Measurements from ENCODE around the gene ATP9B. TPM values are rescaled to one million over a fixed set of nuclear protein-coding genes. Genes with fewer than 3 reads are reported as not detected.

The ATP9B gene
- polyA plus RNA-seq, 3 donors: 7.2 to 20.3 (median 14.0) TPM

DNA sequence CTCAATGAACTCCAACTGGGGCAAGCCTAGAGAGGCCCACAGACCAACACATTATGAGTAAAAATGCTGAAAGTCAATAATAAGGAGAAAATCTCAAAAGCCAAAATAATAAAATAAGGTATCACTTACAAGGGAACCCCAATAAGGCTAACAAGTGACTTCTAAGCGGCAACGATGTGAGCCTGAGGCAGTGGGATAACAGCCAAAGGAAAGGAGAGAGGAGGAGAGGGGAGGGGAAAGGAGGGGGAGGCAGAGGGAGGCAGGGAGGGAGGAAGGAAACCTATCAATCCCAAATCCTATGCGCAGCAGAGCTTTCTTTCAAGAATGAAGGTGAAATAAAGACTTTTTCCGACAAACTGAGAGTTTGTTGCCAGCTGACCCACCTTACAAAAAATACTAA is 320.5 kb downstream of the ATP9B start:
- Histone ChIP-seq H3K36me3 (replicated peaks in 1 of 2; ENCODE audit: control insufficient read depth in 1 of 2, insufficient read depth in 2 of 2, low read length in 2 of 2) (no peaks in the 10 kb centered on the region), H3K4me3 (replicated peaks in 1 of 3; ENCODE audit: low read depth in 2 of 3, low read length in 3 of 3) (no peak overlapping the region), H3K79me2 (ENCODE audit: insufficient read depth, low read length) (no peaks in the 10 kb centered on the region), H3K9ac (ENCODE audit: insufficient read depth, low read length, poor library complexity, severe bottlenecking) (no peak overlapping the region), H3K4me2 (replicated peaks; ENCODE audit: extremely low read depth, low read length, poor library complexity, severe bottlenecking) (no peak overlapping the region), H3K27ac (ENCODE audit: low read depth in 1 of 2, low read length in 2 of 2) (no peak overlapping the region), H3K9me3 (replicated peaks in 1 of 2; ENCODE audit: control insufficient read depth in 1 of 2, insufficient read depth in 1 of 2, low read length in 2 of 2) (peaks cover 0 to 10% of the 10 kb centered on the region in 2 donors), H3K27me3 (ENCODE audit: control insufficient read depth in 2 of 2, insufficient read depth in 2 of 2, low read length in 2 of 2) (peaks cover 48 to 62% of the 10 kb centered on the region in 2 donors), H4K20me1 (ENCODE audit: insufficient read depth, low read length) (no peaks in the 10 kb centered on the region), H2AFZ (ENCODE audit: insufficient read depth, low read depth, low read length, poor library complexity, severe bottlenecking) (no peak overlapping the region), H3K4me1 (ENCODE audit: control insufficient read depth in 1 of 2, insufficient read depth in 2 of 2, low read length in 2 of 2) (peaks cover 11 to 21% of the 10 kb centered on the region in 2 donors)
- DNase-seq: no peak
- Mint-ChIP-seq H3K36me3 (peaks cover 0 to 7% of the 10 kb centered on the region in 2 donors), H3K27me3 (ENCODE audit: low read depth in 3 of 3) (peaks cover 62 to 81% (median 63%) of the 10 kb centered on the region in 3 donors), H3K9me3 (peaks cover 0 to 13% (median 5%) of the 10 kb centered on the region in 7 donors), H3K4me1 (peaks cover 9% of the 10 kb centered on the region), H3K4me3 (peak overlapping the region in 1 of 2 donors; percentile 74), H3K27ac (no peak overlapping the region)
- intact Hi-C loops (cut with micrococcal nuclease): loop anchor here (5.0 to 10.0 kb wide), 2 partner anchors 33 to 285 kb away; partner anchors contain the start of gene CTDP1 (in 1 of the 2)
- TF ChIP-seq, protein P1, sequence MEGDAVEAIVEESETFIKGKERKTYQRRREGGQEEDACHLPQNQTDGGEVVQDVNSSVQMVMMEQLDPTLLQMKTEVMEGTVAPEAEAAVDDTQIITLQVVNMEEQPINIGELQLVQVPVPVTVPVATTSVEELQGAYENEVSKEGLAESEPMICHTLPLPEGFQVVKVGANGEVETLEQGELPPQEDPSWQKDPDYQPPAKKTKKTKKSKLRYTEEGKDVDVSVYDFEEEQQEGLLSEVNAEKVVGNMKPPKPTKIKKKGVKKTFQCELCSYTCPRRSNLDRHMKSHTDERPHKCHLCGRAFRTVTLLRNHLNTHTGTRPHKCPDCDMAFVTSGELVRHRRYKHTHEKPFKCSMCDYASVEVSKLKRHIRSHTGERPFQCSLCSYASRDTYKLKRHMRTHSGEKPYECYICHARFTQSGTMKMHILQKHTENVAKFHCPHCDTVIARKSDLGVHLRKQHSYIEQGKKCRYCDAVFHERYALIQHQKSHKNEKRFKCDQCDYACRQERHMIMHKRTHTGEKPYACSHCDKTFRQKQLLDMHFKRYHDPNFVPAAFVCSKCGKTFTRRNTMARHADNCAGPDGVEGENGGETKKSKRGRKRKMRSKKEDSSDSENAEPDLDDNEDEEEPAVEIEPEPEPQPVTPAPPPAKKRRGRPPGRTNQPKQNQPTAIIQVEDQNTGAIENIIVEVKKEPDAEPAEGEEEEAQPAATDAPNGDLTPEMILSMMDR (IDR thresholded peaks at IDR 0.05): no peak
- WGBS (ENCODE audit: insufficient coverage): no CpG with 5 or more reads among the region's 4 CpGs

GRCh38 chr18:79392226-79392625 is 323.0 kb downstream of the ATP9B start:
- Mint-ChIP-seq H3K27ac (peak overlapping the region in 2 of 7 donors; percentile 26 to 31), H3K27me3 (ENCODE audit: low read depth in 3 of 3) (peaks cover 75 to 93% (median 78%) of the 10 kb centered on the region in 3 donors), H3K4me1 (peaks cover 14% of the 10 kb centered on the region), H3K36me3 (peaks cover 0 to 8% of the 10 kb centered on the region in 2 donors), H3K4me3 (peak overlapping the region; percentile 5 to 77), H3K9me3 (peaks cover 0 to 13% (median 5%) of the 10 kb centered on the region in 7 donors)
- H4K20me1 ChIP-seq (ENCODE audit: insufficient read depth, low read length): no peaks in the 10 kb centered on the region
- no peaks in the 10 kb centered on the region for H3K36me3 ChIP-seq (replicated peaks in 1 of 2; ENCODE audit: control insufficient read depth in 1 of 2, insufficient read depth in 2 of 2, low read length in 2 of 2)
- H3K4me2 ChIP-seq (replicated peaks; ENCODE audit: extremely low read depth, low read length, poor library complexity, severe bottlenecking): no peak overlapping the region
- H3K9ac ChIP-seq (ENCODE audit: insufficient read depth, low read length, poor library complexity, severe bottlenecking): no peak overlapping the region
- no peak for DNase-seq
- TF ChIP-seq, protein P1 (IDR thresholded peaks at IDR 0.05): no peak
- H3K79me2 ChIP-seq (ENCODE audit: insufficient read depth, low read length): no peaks in the 10 kb centered on the region
- WGBS (ENCODE audit: insufficient coverage): 97% methylated on average over 7 of the region's 8 CpGs
- no peak overlapping the region for H3K27ac ChIP-seq (ENCODE audit: low read depth in 1 of 2, low read length in 2 of 2)
- H3K9me3 ChIP-seq (replicated peaks in 1 of 2; ENCODE audit: control insufficient read depth in 1 of 2, insufficient read depth in 1 of 2, low read length in 2 of 2): peaks cover 0 to 10% of the 10 kb centered on the region in 2 donors
- no peak overlapping the region for H3K4me3 ChIP-seq (replicated peaks in 1 of 3; ENCODE audit: low read depth in 2 of 3, low read length in 3 of 3)
- H2AFZ ChIP-seq (ENCODE audit: insufficient read depth, low read depth, low read length, poor library complexity, severe bottlenecking): no peak overlapping the region
- peaks cover 60 to 73% of the 10 kb centered on the region in 2 donors for H3K27me3 ChIP-seq (ENCODE audit: control insufficient read depth in 2 of 2, insufficient read depth in 2 of 2, low read length in 2 of 2)
- peaks cover 21 to 39% of the 10 kb centered on the region in 2 donors for H3K4me1 ChIP-seq (ENCODE audit: control insufficient read depth in 1 of 2, insufficient read depth in 2 of 2, low read length in 2 of 2)
- intact Hi-C loops (cut with micrococcal nuclease): loop anchor here in 1 of 2 donors (10.0 kb wide), 1 partner anchor 283 kb away; the partner anchor contains the start of gene CTDP1

All from CD14-positive monocyte (primary cell).